Measurements from ENCODE around the gene FAM234A. TPM values are rescaled to one million over a fixed set of nuclear protein-coding genes. Genes with fewer than 3 reads are reported as not detected.
A peak's percentile ranks its signal among the peaks of the same experiment; 100 is the strongest.
"Not testable (repeated sequence)": the region's sequence is repeated elsewhere in the genome, so short reads cannot be mapped to it uniquely, and the experiment has no call there.

Gene FAM234A, protein sequence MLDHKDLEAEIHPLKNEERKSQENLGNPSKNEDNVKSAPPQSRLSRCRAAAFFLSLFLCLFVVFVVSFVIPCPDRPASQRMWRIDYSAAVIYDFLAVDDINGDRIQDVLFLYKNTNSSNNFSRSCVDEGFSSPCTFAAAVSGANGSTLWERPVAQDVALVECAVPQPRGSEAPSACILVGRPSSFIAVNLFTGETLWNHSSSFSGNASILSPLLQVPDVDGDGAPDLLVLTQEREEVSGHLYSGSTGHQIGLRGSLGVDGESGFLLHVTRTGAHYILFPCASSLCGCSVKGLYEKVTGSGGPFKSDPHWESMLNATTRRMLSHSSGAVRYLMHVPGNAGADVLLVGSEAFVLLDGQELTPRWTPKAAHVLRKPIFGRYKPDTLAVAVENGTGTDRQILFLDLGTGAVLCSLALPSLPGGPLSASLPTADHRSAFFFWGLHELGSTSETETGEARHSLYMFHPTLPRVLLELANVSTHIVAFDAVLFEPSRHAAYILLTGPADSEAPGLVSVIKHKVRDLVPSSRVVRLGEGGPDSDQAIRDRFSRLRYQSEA
- 76.4 and 204 TPM in 2 replicates for total RNA-seq

DNA sequence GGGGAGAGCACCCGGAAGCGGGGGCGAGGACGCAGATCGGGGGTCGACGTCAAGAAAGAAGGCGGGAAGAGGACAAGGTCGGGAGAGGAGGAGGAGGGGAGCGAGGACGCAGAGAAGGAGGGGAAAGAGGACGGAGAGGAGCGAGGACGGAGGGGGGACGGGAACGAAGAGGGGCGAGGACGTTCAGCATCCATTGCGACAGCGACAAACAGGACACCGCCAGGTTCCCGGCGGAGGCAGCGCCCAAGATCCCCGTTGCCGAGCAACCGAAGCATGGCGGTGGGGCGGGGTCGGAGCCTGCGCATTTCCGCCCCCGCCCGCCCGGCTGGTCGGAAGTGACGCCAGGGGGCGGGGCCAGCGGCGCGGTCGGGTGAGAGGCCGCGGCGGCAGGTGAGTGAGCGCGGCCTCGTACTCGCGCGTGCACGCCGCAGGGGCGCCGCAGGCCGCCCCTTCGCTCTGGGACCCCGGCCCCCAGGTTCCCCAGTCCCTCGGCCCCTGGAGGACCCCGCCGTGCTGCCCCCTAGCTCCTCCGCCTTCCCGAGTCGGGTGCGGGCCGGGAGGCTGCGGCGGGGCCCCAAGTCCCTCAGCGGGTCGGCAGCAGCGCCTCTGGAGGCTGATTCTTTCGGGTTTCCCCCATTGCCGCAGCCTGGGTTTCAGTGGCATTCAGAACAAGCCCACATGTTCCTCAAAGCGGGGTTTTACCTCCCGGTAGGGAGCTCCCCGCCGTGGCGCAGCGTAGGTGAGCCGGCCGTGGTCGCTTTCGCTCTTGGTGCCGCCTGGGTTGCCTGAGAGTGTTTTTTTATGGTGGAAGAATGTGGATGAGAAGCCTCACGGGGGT, at the start of gene FAM234A:
FAM234A (plus strand) TSS at position 354 of the 838 bp plus-strand sequence. CDS start 19,593 bp downstream, outside the sequence.
- DNase-seq (ENCODE audit: low read depth): peak; percentile 68

DNA sequence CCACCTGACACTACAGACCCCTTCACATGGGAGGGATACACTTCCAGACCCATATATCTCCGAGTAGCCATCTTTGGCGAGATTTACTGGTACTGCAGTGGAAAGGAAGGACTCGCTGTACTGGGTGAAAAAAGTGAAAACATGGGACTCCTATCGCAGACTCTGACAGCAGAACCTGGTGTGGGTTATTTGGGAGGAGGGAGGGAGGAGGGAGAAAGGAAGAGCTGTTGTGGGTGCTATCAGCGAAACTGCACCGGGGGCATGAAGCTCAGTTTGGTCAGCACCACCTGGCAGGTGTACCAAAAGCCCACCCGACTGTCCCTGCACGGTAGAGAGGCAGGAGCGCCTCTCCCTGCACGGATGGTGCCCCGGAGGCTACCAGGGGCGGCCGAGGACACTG, 49.4 kb upstream of the FAM234A start:
- DNase-seq (ENCODE audit: low read depth): no peak

DNA sequence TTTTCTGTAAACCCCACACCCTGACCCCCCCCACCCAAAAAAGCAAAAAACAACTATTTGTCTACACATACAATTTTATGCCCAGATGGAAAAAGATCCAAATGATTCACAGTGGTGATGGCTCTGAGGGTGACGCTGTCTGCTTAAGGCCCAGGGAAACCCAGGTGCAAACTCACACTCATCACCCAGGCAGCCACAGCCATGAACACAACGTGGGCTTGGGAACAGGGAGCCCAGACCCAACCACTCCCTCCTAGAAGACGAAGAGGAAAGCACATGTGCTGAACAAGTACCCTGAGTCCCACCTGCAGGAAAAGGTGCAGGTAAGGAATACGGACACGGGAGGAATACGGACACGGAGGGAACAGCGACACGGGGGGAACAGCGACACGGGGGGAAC, 48.9 kb upstream of the FAM234A start:
- DNase-seq (ENCODE audit: low read depth): no peak

DNA sequence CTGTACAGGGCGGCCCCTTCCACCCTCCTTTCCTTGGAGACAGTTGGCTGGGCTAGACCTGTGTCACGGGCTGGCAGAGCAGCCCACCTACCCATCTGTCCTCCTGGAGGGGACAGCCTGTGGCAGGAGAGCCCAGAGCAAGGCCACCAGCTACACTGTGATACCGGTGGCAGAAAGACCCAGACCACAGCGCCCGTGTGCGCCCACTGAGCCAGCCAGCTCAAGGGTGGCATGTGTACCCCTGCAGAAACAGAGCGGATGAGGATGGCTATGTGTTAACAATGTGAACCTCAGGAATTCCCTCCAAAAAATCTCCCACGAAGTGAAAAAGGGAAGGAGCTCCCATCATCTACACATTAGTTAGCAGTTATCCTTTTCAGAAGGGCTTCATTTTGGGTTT, 47.3 kb upstream of the FAM234A start:
- no peak for DNase-seq (ENCODE audit: low read depth)

DNA sequence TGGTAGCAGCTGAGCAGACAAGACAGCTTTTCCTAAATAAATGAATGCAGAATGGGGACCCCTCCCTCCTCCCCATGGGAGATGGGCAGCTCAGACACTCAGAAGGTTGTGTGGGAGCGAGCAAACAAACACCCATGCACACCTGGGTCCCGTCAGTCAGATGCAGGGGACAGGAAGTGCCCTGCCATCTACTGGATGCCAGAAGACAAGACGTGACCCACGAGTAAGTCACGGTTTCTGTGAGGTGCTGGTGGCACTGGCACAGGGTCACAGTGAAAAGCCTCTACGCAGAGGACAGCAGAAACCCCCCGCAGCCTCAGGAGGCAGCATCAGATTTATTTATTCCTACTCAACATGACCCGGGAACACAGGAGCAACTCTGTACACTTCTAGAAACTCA, 45.9 kb upstream of the FAM234A start:
- no peak for DNase-seq (ENCODE audit: low read depth)

DNA sequence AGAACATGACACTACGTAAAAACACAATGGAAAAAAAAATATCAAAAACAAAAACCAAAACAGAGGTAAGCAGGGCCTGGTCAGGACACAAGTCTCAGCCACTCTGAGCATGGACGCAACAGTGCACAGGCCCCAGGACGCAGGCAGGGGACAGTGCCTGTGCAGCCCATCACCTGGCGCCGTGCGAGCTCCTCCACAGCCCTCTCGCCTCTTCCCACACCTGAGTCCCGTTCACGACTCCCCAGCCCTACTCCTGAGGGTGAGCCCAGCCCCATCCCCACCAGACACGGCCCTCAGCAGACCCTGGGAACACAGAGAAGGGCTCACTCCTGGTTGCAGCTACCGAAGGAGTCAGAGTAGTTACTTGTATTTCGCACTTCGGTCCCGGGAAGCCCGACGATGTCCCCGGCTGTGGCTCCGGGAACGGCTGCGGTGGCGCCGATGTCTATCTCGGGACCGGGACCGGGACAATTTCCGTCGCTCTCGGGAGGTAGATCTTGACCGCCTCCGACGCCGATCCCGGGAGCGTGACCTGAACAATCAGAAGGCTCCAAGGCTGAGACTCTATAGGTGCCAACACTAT, 44.9 kb upstream of the FAM234A start:
- no peak for DNase-seq (ENCODE audit: low read depth)

DNA sequence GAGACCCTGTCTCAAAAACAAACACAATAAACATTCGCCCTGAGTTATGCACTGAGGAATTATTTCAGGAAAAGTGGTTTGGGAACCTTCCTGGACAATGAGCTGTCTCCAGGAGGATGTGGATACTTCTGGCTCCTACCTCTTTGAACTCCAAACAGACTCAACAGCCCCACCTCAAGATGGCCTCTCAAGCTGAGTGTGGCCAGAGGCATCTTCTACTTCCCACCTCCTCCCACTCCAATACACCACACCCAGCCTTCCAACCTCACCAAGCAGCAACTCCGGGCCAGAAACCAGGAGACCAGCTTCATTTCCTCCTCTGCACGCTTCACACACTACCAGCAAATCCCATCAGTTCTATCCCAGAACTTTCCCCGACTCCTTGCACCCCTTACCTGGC, 42.8 kb upstream of the FAM234A start:
- no peak for DNase-seq (ENCODE audit: low read depth)

DNA sequence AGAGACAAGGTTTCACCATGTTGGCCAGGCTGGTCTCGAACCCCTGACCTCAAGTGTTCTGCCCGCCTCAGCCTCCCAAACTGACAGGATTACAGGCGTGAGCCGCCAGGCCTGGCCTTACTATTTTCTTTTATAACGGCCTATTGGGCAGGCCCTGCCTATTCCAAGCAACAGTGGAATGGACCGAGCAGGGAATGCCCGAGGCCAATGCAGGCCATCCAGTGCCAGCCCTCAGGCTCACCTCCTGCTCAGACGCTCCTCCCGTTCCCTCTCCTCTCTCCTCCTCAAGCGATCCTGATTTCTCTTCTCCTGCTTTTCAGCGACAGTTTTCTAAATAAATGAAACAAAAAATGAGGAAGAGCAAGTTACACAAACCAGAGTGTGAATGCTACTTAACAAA, 41.9 kb upstream of the FAM234A start:
- DNase-seq (ENCODE audit: low read depth): no peak

DNA sequence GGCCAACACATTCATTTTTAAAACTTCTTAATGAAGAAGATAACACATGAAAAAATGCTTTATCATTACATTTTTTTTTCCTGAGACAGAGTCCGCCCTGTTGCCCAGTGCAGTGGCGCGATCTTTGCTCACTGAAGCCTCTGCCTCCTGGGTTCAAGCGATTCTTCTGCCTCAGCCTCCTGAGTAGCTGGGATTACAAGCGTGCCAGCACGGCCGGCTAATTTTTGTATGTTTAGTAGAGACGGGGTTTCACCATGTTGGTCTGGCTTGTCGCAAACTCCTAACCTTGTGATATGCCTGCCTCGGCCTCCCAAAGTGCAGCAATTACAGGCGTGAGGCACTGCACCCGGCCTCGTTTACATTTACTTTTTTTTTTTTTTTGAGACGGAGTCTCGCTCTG, 41.2 kb upstream of the FAM234A start:
- DNase-seq (ENCODE audit: low read depth): no peak

DNA sequence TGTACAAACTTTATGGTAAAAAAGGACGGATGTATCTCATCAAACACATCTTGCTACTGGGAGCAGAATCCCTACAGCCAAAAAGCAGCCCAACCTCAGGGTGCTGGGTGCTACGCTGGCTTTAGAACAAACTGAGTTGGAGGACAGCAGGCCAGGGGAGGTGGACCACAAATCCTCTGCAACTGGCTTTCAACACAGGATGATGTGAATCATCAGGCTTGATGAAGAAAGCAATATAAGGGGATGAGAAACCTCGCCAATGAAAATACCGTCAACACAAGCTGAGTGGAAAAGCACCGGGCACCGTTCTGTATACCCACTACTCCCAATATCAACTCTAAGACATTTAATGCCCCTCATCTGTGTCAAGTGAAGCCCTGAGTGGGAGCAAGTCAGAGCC, 40.1 kb upstream of the FAM234A start:
- no peak for DNase-seq (ENCODE audit: low read depth)

DNA sequence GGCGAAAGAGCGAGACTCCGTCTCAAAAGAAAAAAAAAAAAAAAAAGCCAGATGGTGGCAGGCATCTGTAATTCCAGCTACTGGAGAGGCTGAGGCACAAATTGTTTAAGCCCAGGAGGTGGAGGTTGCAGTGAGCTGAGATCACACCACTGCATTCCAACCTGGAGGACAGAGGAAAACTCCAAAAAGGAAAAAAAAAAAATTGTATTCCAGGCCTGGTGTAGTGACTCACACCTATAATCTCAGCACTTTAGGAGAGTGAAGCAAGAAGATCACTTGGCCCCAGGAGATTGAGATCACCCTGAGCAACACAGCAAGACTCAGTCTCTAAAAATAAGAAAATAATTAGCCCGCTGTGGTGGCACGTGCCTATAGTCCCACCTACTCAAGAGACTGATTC, 34.2 kb upstream of the FAM234A start:
- peak; percentile 80 for DNase-seq (ENCODE audit: low read depth)

DNA sequence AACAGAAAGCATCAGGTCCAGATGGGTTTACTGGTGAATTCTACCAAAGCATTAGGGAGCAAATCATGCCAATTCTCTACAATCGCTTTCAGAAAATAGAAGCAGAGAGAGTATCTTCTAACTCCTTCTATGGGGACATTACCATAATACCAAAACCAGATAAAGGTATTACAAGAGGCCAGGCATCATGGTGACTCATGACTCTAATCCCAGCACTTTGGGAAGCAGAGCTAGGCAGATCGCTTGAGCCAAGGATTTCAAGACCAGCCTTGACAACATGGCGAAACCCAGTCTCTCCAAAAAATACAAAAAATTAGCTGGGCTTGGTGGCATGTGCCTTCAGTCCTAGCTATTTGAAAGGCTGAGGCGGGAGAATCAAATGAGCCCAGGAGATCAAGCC, 31.4 kb upstream of the FAM234A start:
- no peak for DNase-seq (ENCODE audit: low read depth)

DNA sequence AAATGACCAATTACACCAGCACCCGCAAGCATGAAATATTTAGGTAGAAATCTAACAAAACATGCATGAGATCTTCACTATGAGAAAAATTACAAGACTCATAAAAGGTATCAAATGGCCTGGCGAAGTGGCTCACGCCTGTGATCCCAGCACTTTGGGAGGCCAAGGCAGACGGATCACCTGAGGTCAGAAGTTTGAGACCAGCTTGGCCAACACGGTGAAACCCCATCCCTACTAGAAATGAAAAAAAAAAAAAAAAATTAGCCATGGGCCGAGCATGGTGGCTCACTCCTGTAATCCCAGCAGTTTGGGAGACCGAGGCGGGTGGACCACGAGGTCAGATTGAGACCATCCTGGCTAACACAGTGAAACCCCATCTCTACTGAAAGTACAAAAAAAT, 30.6 kb upstream of the FAM234A start:
- not testable (repeated sequence) for DNase-seq (ENCODE audit: low read depth)

DNA sequence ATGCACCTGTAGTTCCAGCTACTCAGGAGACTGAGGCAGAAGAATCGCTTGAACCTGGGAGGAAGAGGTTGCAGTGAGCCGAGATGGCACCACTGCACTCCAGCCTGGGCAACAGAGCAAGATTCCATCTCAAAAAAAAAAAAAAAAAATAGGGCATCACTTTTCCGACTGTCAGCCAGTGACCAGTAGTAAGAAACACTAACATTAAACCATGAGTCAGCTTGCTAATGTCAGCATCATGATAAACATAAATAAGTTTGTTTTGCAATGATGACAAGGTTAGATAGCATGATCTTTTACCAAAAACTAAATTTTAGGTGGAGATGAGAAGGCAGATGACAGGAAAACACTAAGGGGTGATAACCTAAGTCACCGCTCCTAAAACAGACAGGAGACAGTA, 25.3 kb upstream of the FAM234A start:
- DNase-seq (ENCODE audit: low read depth): not testable (repeated sequence)

DNA sequence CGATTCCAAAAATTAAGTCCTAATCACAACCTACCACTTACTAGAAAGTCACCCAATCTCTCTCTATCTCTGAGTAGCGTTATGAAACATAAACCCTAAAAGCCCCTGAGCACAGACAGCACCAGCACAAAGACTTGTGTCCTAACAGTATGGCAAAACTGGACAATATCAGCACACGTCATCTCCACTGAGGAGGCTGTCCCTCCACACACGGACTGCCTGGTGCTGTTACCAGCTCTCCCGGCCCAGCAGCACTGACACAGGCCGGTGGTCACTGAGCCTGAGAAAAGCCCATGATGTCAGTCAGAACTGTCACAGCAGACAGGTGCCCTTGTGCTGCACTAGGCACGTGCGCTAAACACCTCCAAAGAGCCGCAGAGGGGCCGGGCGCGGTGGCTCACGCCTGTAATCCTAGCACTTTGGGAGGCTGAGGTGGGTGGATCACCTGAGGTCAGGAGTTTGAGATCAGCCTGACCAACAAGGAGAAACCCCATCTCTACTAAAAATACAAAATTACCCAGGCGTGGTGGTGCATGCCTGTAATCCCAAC, 22.9 kb upstream of the FAM234A start:
- DNase-seq (ENCODE audit: low read depth): not testable (repeated sequence)

DNA sequence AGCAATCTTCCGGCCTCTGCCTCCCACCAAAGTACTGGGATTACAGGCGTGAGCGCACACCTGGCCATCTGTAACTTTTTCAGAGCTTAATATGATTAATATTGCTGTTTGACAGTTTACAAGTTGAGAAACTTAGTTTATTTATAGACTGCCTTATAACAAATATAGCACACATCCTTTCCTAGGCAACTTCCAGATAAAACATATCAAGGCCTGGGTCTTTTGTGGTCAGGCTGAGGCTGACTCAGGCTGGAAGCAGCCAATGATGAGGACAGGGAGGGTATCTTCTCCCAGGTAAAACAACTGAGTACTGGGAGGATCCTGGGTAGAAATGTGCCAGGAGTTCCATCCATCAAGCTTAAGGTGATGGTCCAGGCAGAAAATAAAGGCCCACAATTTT, 21.6 kb upstream of the FAM234A start:
- DNase-seq (ENCODE audit: low read depth): no peak

DNA sequence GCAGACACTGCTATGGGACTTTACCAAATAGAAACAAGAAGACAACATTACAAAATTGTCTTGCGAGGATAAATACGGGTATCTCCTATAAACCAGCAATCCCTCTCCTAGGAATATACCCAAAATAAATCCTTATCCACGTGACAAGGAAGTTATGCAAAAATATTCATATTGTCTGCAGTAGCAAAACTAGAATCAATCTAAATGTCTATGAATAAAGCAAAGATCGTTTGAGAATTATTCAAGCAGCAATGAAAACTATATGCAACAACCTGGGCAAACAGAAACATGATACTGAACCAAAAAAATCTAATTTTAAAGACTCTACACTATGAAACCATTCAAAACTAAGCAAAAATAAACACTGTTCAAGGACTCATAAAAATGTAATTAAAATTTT, 14.6 kb upstream of the FAM234A start:
- no peak for DNase-seq (ENCODE audit: low read depth)

DNA sequence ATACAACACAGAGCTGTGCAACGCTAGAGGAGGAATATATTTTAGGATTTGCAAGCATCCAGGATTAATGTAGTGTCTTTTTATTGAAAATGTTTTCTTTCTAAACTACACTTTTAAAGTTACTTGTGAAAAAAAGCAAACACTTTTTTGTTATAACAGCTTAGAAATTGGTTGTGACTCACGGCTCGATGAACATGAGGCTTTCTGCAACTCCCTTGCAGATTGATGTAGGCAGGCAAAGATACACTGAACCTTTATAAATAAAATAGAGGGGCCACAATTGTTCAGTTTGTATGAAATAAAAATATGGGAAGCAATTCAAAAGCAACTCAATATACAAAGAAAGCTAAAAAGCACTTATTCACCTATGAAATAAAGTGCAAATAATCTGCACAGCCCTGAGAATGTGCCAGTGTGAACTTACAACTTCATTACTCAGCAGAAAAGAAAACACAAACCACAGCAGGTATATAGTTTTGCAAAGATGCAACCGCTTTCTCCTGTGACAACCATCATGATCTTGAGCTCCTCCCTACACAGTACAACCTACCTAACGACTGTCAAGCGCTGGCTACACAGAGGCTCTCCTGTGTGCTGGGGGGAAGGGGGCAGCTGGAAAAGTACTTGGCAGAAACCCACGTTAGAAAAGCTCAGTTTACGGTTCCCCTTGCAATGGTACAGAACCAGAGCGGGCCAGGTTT, 6.3 kb upstream of the FAM234A start:
- peak; percentile 26 for DNase-seq (ENCODE audit: low read depth)

DNA sequence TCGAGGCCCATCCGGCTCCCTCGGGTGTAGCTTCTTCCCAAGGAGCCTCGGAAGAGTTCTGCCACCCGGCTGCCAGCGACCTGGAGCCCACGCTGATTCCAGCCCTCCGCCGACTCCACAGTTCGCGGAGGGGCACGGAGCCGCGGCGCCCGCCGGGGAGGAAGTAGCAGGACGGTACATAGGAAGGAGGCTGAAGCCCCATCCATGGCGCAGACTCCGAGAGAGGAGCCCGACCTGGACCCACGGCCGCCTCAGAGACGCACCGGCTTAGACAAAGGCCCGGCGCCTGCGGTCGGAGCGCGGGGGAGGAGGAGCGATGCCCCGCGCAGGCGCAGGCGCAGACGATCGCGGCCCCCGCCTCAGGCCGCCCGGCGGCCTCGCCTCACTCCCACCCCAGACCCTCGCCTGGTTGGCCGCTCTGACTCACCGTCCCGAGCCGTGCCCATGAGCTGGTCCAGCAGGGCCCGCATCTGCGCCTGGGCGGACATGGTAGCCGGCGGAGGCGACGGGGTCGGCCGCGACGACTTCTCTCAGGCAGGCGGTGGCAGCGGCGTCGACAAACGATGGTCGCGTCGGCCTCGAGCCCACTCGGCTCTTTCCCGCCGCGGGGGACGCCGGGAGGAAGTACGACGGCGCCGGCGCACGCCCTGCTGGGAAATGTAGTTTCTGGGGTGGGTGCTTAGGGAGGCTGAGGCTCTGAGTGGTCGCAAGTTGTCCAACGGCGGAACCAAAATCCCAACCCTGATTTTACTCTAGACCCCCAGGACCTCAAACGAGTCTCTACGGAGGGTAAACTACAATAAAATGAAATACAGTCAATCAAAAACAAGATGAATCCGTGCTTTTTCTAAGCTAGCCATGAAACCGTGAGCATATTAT, 5.5 kb upstream of the FAM234A start, which contains the start of gene LUC7L:
LUC7L (minus strand) TSS at position 598 of the 879 bp plus-strand sequence; CDS start at position 488, 110 bp downstream.
- DNase-seq (ENCODE audit: low read depth): peak; percentile 52

DNA sequence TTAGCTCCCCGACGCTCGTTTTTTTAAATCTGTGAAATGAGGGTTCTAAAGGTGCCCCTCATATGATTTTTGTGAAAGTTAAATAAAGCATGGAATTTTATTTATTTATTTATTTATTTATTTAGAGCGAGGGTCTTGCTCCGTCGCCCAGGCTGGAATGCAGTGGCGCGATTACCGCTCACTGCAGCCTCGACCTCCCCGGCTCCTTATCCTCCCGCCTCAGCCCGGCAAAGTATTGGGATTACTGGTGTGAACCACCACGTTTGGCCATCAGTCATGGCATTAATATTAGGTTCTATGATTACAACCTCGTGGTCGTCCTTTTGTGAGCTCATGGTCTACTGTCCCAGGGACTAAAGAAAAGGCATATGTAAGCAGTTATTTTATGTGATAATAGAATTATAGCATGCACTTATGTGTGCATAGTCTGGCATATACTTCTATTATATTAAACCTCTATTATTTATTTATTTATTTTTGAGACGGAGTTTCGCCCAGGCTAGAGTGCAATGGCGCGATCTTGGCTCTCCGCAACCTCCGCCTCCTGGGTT, 4.8 kb upstream of the FAM234A start:
- DNase-seq (ENCODE audit: low read depth): no peak

Data from renal cortical epithelial cell (primary cell).